ENCODE data around the gene BLM.

BLM gene

DNA sequence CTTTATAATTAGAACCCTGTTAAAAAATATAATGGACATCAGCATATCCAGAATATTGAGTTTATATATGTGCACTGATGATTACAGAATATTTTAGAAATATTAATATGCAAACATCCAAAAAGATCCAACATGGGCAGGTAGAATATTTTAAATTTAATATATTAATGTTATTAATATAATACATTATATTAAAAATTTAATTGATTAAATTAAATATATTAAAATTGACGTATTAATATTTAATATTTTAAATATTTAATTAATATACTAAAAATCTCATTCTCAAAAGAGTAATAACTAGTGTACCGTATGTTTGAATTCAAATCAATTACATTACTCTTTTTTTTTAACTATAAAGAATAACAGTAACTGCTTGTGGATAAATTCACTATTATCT lies 77.4 kb downstream of the BLM start:
- no peak for DNase-seq

DNA sequence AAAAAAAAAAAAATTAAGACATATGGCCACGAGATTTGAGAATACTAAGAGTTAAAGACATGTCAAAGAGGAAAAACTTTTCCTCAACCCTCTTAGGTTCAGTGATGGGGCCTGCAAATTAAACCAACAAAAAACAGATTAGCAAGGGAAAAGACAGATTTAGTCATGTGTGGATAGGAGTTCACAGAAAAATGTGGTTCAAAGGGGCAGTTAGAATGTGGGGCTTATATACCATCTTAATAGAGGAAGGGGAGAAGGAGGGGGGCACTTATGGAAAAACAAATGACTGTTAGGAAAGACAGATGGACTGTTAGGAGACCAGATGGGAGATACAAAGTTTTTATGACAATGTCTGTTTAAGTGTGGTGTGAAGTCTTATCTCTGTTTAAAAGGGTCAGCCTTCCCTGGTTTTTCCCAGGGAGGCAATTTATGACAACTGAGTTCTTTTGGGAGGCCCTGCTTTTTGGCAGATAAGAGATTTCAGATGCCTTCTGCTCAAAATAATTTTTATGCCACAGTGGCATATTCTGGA lies 82.6 kb downstream of the BLM start:
- no peak for DNase-seq

DNA sequence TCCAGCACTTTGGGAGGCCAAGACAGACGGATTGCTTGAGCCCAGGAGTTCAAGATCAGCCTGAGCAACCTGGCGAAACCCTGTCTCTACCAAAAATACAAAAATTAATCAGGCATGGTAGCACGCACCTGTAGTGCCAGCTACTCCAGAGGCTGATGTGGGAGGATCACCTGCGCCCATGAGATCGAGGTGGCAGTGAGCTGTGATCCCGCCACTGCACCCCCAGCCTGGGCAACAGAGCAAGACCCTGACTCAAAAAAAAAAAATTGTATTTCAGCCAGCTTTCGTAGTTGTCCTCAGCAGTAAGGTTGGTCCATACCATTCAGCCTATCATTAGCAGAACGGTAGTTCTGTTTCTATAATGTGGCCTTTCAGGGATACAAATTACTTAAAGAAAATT lies 84.7 kb downstream of the BLM start:
- DNase-seq = no peak

DNA sequence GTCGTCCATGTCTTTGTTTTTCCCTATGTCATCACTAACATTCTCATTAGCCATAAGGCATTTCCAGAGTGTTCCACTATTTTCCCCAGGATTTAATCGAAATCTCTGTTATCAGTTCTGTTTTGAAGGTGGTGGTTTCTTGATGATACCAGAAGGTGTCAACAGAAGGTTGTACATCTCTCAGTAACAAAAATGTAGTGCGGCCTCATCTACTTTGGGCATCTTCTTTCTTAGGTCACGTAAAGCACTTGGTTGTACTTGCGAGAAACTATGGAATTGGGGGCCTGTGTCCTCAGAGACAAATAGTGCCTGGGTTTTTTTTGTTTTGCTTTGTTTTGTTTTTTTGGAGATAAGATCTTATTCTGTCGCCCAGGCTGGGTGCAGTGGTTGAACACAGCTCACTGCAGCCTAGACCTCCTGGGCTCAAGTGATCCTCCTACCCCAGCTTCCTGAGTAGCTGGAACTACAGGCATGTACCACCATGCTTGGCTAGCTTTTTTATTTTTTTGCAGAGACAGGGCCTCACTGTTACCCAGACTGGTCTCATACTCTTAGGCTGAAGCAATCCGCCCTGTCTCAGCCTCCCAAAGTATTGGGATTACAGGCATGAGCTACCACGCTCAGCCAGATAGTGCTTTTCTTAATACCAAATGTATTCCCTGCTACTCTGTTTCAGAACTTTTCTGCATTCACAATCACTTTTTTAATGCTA lies 90.1 kb downstream of the BLM start:
- DNase-seq = no peak

DNA sequence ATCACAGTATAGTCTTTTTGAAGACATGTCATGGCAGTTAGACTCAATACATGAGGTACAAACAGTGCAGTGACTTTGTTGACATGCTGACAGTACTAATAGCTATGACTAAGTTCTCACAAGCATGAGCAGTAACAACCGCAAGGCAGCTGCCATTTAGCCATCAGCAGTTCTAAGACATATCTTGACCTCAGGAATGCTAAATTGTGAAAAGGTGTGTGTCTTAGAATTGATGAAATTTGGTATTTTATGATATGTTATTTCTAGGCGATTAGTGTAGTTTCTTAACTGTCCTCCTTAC lies 90.6 kb downstream of the BLM start:
- no peak for DNase-seq

DNA sequence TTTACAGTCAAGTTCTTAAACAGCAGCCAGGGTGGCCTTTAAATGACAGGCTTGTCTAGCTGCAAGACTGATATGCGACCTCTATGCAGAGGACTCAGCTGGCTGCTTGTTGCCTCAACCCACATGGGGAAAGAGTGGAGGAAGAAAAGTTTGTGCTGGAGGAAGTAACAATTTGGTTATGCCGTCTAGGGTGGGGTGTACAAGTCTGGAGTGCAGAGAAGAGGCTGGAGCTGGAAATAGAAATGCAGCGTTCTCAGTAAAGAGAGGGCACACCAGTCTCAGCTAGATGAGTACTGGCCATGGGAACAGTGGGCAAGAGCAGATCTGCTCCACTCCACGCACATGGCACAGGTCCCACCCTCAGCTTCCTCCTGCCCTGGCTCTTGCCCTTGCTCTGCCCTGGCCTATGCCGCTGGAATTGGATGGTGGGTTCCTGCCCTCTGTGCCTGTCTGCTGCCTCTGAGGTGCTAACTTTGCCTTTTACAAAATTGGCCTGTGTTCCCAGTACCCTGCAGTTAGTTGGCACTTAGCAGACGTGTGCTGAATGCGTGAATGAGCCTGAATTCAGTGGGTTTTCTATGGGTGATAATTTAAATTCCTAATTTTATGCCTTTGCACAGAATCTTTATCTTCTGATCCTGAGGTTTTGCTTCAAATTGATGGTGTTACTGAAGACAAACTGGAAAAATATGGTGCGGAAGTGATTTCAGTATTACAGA lies 91.5 kb downstream of the BLM start:
- DNase-seq = no peak

DNA sequence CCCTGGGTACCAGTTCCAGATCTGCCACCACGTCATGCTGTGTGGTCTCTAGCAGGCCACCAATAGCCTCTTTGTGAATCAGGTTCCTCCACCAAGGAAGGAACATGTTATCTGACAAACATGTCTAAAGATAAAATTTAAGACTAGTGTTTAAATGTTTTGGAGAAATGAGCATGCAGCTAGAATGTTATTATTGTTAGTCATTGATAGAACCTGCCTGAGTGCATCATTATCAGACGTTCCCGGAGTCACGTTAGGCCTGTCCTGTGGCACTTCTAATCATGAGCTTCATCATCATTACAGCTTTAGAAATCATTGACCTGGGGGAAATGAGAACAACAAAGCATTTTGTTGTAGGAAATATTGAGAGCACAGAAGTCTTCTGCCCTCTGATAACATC lies 92.4 kb downstream of the BLM start:
- no peak for DNase-seq

DNA sequence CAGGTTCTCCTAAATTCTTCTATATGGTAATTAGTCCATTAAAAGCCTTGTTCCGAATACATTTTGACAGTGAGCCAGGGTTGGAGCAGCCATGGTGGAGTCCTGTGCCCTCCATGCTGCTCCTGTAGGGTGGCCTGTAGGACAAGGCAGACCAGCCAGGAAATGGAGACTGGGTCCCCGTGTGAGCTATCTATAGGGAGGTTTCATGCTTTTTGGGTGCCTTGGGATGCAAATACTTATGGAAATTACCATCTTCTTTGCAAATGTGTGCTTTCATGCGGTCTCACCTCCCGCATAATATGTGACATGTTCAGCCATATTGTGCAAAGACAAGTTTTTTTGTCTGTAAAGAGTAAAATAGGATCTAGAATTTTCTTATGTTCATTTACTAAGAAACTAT lies 93.2 kb downstream of the BLM start:
- no peak for DNase-seq

DNA sequence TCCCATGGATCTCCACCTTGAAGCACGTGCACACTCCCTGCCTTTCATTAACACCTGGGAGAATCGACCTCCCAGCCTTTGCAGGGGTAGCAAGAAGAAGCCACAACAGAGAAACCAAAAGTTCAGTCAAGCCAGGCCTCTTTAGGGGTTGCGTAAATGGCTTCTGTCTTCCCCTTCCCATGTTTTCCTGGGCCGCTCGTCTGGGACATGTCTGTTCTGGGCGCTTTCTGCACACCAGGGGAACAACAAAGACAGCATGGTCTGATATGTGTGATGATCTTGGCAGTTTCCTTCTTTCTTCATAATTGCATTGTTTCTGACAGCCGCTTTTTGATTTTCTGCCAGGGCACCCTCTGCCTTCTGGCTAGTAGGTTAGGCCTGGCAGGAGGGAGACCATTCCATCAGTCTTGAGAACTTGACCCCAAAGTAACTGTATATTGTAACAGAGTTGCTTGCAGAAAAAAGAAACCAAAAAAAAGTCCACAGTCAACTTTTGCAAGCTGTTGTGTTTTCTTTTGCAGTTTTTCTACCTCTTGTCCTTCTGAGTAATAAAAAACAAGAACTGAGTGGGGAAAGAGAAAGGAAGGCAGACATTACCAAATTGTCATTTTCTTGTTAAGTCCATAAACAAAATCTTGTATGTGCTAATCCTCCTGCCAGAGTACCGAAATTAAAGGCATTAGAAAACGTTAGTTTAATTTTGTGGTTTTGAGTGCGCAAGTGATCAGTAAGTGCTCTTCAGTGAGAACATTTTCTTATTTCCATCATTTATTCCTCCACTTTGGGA lies 95.2 kb downstream of the BLM start:
- no peak for DNase-seq

DNA sequence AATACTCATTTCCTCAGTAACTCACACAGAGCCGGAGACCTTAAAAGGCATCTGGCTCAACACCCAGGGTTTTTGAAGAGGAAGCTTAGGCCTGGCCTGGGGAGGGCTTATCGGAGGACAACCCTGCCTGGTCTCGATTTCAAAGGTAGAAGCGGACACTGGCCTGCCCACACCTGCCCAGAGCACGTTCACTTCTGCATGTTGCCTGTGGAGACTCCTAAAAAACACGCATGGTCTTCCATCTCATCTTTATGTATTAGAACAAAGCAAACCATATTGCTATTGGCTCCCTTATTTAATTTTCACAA lies 95.8 kb downstream of the BLM start:
- no peak for DNase-seq

DNA sequence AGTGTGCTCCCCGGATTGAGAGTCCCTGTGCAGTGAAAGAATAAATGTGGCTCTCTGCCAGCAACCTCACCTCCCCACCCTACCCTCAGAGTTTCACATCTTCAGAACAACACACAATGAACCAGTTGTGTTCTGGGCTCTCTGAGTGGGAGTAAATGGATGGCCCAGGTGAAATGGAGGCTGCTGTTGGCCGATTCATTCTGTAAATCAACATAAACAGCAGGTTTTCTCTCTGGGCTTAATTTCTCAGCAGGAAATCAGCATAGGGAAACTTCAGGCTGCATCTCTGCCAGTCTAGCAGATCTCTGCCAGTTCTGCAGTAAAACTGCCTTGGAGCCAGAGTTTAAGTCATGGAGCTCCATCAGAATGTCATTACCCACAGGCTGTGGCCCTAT lies 96.6 kb downstream of the BLM start:
- DNase-seq = no peak

DNA sequence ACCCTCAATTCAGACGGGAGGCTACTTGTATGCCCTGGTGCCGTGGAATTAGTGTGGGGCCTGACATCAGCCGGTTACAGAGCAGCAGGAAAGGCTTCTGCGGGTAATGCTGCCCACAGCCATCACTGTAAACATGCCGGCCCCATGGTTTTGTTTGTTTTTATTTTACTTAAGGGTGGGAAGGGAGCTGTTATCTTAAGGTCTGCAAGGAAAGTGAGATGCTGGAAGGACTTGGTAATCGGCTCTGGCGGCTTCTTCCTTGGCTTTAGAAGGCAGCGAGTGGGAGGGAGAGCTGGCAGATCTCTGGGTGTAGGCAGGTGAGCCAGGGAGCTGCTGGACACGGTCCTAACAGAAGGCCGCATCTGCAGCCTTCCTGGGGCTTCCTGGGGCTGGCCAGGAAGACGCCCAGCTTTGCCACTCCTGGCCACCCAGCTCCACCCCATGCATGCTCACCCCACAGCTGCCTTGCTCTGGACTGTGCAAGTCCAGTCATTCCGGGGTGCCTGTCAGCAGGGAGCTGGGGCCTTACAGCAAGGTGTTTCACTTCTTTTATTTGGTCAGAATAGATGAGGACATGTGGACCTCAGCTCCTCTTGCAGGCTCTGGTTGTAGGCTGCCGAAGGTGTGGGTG lies 97.2 kb downstream of the BLM start:
- DNase-seq = no peak

DNA sequence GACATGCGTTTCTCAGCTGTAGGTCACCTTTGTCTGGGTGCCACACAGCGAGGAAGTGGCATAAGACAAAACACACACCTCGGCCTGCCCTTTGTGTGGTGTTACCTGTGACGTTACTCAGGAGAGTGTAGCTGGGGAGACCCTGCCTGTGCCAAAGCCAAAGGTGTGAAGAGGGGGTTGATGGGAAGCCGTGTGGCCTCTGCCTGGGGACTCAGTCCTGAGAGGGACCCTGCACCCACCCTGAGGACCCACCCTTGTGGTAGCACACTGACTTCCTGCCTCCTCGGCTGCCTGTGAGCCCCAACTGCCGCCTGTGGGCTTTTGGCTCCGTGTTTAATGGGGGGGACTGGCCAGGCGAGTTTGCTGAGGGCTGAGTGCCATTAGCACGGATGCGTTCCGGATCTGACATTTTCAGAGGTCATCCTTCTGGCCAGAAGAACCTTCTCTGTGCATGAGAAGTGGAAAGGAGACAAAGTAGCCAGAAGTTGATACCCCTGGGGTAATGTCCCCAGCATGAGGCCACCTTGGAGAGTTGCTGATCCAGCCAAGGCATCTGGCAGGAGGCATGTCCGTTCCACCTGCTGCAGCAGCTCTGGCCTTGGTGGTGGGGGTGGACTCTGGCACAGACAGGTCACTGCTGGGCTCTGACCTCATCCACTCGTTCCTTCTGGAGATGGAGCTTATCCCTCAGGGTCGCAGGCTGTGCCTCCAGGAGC lies 99.4 kb downstream of the BLM start:
- no peak for DNase-seq

DNA sequence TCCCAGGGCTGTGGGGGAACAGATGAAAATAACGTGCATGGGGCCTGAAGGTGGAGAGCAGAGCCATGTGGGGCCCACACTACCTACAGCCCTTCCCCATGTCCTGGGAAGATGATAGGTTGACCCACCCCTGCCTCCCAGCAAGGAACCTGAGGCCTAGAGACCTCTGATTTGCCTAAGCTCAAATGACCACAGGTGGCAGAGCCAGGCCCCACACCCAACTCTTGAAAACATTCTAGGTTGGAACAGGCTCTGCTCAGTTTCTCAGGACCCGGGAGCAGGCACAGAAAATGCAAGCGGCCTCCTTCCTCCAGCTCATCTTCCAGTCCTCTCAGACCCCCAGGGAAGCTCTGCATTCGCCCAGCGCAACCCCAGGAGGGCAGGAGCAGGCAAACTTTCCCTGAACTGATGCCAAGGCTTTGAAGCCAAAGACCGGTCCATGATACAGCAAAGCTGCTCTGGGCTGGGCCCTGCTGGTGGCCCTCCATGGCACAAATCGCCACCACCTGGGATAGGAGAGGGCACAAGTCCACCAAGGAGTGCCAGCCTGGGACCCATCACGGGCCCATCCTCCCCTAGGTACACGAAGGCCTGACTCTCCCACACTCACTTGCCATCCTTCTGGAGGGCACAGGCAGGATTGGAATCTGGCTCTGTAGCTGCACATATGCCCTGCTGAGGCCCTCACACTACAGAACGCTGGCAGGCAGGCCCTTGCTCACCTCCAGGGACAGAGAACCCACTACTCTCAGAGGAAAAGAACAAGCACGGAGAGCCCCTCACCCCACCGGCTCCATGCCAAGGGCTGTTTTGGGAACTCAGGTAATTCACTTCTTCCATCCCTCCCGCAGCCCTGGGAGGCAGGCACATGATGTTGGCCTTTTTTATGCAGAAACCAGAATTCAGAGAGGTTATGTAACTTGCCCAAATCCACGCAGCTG lies 100.2 kb downstream of the BLM start:
- no peak for DNase-seq

DNA sequence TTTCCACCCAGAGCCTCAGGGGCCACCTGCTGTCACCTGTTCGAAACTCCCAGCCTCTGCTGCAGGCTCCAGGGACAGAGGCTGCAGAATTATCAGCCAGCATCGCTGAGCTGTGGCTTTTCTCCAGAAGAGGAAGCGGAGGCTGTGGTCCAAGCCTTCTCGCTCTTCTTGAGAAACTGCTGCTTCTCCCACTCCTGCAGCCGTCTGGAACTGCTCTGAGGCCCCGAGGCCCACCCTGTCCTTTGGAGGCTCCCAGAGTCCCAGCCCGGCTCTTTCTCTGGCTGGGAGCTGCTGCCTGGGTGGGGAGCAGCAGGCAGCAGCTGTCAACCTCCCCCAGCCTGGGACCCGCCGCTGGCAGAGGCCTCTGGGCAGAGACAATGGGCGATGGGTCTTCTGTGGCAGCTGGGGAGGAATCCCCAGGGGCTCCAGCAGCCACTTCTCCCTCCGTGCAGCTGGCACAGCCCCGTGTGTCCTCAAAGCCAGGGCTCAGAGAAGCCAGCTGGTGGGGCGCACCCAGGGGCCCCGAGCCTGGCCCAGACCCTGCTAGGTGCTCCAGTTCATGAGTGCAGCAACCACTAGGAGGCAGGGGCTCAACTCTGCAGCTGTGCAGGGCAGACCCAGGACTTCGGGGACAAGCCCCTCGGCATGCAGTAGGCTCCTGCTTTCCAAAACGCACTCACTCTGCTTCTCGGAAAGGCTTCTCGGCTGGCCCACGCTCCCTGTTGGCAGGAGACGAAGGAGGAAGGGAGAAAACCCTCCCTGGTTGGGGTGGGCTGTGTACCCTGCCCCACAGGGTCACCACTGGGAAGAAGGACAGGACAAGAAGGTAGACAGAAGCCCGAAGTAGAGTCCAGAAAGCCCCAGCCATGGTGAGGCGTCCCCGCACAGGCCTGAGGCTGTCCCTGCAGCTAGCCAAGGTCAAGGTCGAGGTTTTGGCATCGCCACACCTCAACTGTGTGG lies 101.4 kb downstream of the BLM start:
- DNase-seq = no peak

DNA sequence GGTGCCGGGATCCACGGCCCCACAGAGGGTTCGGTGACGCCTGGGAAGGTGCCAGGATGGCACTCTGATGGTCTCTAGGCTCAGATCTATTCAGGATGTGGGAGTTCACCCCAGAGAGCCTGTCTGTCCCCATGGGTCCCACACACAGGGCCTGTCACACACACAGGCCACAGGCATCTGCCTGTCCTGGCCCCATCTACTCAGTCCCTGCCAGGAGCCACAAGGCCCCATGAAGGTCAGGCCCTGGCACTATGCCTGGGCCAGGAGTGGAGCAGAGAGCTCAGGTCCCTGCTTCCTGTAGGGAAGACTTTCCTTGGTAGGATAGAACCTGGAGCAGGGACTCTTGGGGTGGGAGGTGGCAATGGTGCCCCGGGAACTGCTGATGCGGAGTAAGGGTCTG lies 102.2 kb downstream of the BLM start:
- no peak for DNase-seq

DNA sequence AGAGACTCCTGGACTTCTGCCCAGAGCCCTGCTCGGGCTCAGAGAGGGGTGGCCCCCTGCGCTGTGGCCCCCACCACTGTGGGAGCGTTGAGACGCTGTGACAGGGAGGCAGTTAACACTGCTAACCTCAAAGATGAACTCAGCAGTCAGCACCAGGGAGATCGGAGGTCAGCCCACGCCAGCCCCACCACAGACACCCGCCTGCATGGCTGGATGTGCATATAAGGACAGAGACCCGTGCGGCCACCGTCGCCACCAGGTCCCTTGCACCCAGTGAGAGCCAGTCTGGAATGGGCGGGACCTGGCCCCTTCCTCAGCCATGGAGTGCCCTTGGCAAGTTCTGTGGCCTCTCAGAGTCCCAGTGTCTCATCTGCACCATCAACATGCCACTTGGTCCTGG lies 102.7 kb downstream of the BLM start:
- no peak for DNase-seq

DNA sequence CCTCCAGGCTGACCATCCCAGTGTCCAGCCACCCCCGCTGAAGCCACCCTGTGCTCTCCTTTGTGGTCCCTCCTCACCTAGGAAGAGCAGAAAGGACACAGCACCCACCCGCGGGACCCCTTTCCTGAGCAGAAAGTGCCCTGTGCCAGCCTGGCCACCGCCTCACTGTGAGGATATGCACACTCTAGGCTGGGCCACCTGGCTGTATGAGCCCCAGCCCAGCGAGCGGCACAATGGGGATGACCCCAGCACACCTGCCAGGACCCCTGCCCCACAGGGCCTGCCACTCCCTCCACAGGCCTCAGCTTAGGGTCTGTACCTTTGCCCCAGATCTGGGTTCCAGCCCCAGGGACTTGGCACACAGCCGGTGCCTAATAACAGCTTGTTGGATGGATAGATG lies 103.3 kb downstream of the BLM start:
- DNase-seq = no peak

DNA sequence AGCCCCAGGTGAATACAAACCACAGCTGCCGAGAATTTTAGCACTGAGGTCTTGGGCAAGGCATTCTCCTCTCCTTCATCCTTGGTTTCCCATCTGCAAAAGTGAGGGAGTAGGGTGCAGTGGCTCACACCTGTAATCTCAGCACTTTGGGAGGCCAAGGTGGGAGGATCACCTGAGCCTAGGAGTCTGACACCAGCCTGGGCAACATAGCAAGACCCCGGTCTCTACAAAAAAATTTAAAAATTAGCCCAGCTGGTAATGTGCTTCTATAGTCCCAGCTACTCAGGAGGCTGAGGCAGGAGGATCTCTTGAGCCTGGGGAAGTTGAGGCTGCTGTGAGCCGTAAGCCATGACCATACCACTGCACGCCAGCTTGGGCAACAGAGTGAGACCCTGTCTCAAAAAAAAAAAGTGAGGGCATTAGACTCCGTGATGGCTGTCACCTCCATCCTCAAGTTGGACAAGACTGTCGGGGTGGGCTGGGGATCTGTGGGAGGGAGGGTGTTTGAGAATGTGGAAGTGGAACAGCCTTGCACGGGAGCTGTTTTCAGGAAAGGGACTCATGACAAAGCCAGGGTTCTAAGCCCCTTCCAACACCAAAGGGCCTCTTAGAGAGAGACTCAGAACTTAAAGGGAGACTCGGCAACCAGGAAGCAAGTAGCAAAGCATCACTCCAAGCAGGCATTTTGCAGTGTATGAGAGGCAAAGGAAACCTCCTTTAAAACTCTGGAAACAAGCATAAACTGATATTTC lies 105.2 kb downstream of the BLM start:
- no peak for DNase-seq

DNA sequence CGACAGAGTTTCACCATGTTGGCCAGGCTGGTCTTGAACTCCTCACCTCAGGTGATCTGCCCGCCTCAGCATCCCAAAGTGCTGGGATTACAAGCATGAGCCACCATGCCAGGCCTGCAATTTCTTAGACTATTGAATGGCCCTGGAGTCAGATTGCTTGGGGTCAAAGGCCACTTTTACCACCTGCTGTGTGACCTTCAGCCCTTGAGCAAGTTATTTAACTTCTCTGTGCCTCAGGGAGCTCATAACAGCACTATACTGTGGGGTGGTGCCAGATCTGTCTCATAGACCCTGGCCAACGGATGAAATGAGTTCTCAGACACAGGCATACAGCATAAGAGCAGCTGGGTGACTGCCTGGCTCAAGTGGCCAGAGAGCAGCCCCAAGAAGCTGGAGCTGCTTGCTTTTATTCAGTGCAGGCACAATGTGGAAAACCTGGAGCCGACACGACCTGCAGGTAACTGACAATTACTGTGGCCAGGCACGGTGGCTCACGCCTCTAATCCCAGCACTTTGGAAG lies 106.4 kb downstream of the BLM start:
- no peak for DNase-seq
